ENCODE data around the gene NKAIN2.

Gene NKAIN2

GRCh38 chr6:123838505-123839234 lies 35.0 kb downstream of the NKAIN2 start:
- H3K9me3 ChIP-seq (ENCODE audit: control insufficient read depth in 1 of 2, low read length in 2 of 2): no peaks in the 10 kb centered on the region
- no peaks in the 10 kb centered on the region for H3K4me1 ChIP-seq (ENCODE audit: control insufficient read depth in 1 of 2, insufficient read depth in 2 of 2, low read length in 2 of 2)
- H3K9ac ChIP-seq (ENCODE audit: low read depth in 1 of 2, low read length in 2 of 2): no peak overlapping the region
- H3K27me3 ChIP-seq (ENCODE audit: control insufficient read depth in 1 of 2, insufficient read depth in 2 of 2, low read length in 2 of 2): no peaks in the 10 kb centered on the region
- H3K36me3 ChIP-seq (ENCODE audit: control insufficient read depth in 1 of 2, insufficient read depth in 2 of 2, low read length in 2 of 2): no peaks in the 10 kb centered on the region
- H3K4me3 ChIP-seq (ENCODE audit: low read depth in 1 of 2, low read length in 2 of 2): no peak overlapping the region
- no peak overlapping the region for H3K27ac ChIP-seq (ENCODE audit: low read depth, low read length)

GRCh38 chr6:123841067-123841896 lies 37.6 kb downstream of the NKAIN2 start:
- H3K27me3 ChIP-seq (ENCODE audit: control insufficient read depth in 1 of 2, insufficient read depth in 2 of 2, low read length in 2 of 2): no peaks in the 10 kb centered on the region
- H3K4me3 ChIP-seq (ENCODE audit: low read depth in 1 of 2, low read length in 2 of 2): no peak overlapping the region
- no peak overlapping the region for H3K9ac ChIP-seq (ENCODE audit: low read depth in 1 of 2, low read length in 2 of 2)

GRCh38 chr6:123844011-123844410 lies 40.3 kb downstream of the NKAIN2 start:
- Histone ChIP-seq H3K27ac (ENCODE audit: low read depth, low read length) (no peak overlapping the region), H3K4me3 (ENCODE audit: low read depth in 1 of 2, low read length in 2 of 2) (no peak overlapping the region), H3K27me3 (ENCODE audit: control insufficient read depth in 1 of 2, insufficient read depth in 2 of 2, low read length in 2 of 2) (no peaks in the 10 kb centered on the region), H3K9ac (ENCODE audit: low read depth in 1 of 2, low read length in 2 of 2) (no peak overlapping the region), H3K36me3 (ENCODE audit: control insufficient read depth in 1 of 2, insufficient read depth in 2 of 2, low read length in 2 of 2) (no peaks in the 10 kb centered on the region), H3K4me1 (ENCODE audit: control insufficient read depth in 1 of 2, insufficient read depth in 2 of 2, low read length in 2 of 2) (no peaks in the 10 kb centered on the region), H3K9me3 (ENCODE audit: control insufficient read depth in 1 of 2, low read length in 2 of 2) (no peaks in the 10 kb centered on the region)

More at GRCh38 chr6:123841067-123841896, 37.6 kb downstream of the NKAIN2 start:
- H3K27ac ChIP-seq (ENCODE audit: low read depth, low read length): no peak overlapping the region
- H3K9me3 ChIP-seq (ENCODE audit: control insufficient read depth in 1 of 2, low read length in 2 of 2): no peaks in the 10 kb centered on the region
- no peaks in the 10 kb centered on the region for H3K36me3 ChIP-seq (ENCODE audit: control insufficient read depth in 1 of 2, insufficient read depth in 2 of 2, low read length in 2 of 2)
- H3K4me1 ChIP-seq (ENCODE audit: control insufficient read depth in 1 of 2, insufficient read depth in 2 of 2, low read length in 2 of 2): no peaks in the 10 kb centered on the region

- no peaks in the 10 kb centered on the region for H3K4me1 ChIP-seq (ENCODE audit: control insufficient read depth in 1 of 2, insufficient read depth in 2 of 2, low read length in 2 of 2)
- H3K27me3 ChIP-seq (ENCODE audit: control insufficient read depth in 1 of 2, insufficient read depth in 2 of 2, low read length in 2 of 2): no peaks in the 10 kb centered on the region
Observed at GRCh38 chr6:123848347-123848746, 44.7 kb downstream of the NKAIN2 start.

GRCh38 chr6:123849406-123849805 lies 45.7 kb downstream of the NKAIN2 start:
- Histone ChIP-seq H3K27me3 (ENCODE audit: control insufficient read depth in 1 of 2, insufficient read depth in 2 of 2, low read length in 2 of 2) (no peaks in the 10 kb centered on the region), H3K4me1 (ENCODE audit: control insufficient read depth in 1 of 2, insufficient read depth in 2 of 2, low read length in 2 of 2) (no peaks in the 10 kb centered on the region), H3K9me3 (ENCODE audit: control insufficient read depth in 1 of 2, low read length in 2 of 2) (no peaks in the 10 kb centered on the region), H3K9ac (ENCODE audit: low read depth in 1 of 2, low read length in 2 of 2) (no peak overlapping the region), H3K4me3 (ENCODE audit: low read depth in 1 of 2, low read length in 2 of 2) (no peak overlapping the region), H3K27ac (ENCODE audit: low read depth, low read length) (no peak overlapping the region), H3K36me3 (ENCODE audit: control insufficient read depth in 1 of 2, insufficient read depth in 2 of 2, low read length in 2 of 2) (no peaks in the 10 kb centered on the region)

More at GRCh38 chr6:123848347-123848746, 44.7 kb downstream of the NKAIN2 start:
- no peak overlapping the region for H3K4me3 ChIP-seq (ENCODE audit: low read depth in 1 of 2, low read length in 2 of 2)
- no peaks in the 10 kb centered on the region for H3K9me3 ChIP-seq (ENCODE audit: control insufficient read depth in 1 of 2, low read length in 2 of 2)
- H3K36me3 ChIP-seq (ENCODE audit: control insufficient read depth in 1 of 2, insufficient read depth in 2 of 2, low read length in 2 of 2): no peaks in the 10 kb centered on the region
- no peak overlapping the region for H3K9ac ChIP-seq (ENCODE audit: low read depth in 1 of 2, low read length in 2 of 2)
- H3K27ac ChIP-seq (ENCODE audit: low read depth, low read length): no peak overlapping the region

- Histone ChIP-seq H3K36me3 (ENCODE audit: control insufficient read depth in 1 of 2, insufficient read depth in 2 of 2, low read length in 2 of 2) (no peaks in the 10 kb centered on the region), H3K9ac (ENCODE audit: low read depth in 1 of 2, low read length in 2 of 2) (no peak overlapping the region), H3K27ac (ENCODE audit: low read depth, low read length) (no peak overlapping the region), H3K9me3 (ENCODE audit: control insufficient read depth in 1 of 2, low read length in 2 of 2) (no peaks in the 10 kb centered on the region), H3K4me1 (ENCODE audit: control insufficient read depth in 1 of 2, insufficient read depth in 2 of 2, low read length in 2 of 2) (no peaks in the 10 kb centered on the region), H3K4me3 (ENCODE audit: low read depth in 1 of 2, low read length in 2 of 2) (no peak overlapping the region), H3K27me3 (ENCODE audit: control insufficient read depth in 1 of 2, insufficient read depth in 2 of 2, low read length in 2 of 2) (no peaks in the 10 kb centered on the region)
Observed at GRCh38 chr6:123850555-123850954, 46.9 kb downstream of the NKAIN2 start.

GRCh38 chr6:123854201-123854600 lies 50.5 kb downstream of the NKAIN2 start:
- no peak overlapping the region for H3K9ac ChIP-seq (ENCODE audit: low read depth in 1 of 2, low read length in 2 of 2)
- H3K4me3 ChIP-seq (ENCODE audit: low read depth in 1 of 2, low read length in 2 of 2): no peak overlapping the region
- no peak overlapping the region for H3K27ac ChIP-seq (ENCODE audit: low read depth, low read length)
- no peaks in the 10 kb centered on the region for H3K9me3 ChIP-seq (ENCODE audit: control insufficient read depth in 1 of 2, low read length in 2 of 2)
- H3K4me1 ChIP-seq (ENCODE audit: control insufficient read depth in 1 of 2, insufficient read depth in 2 of 2, low read length in 2 of 2): no peaks in the 10 kb centered on the region
- H3K27me3 ChIP-seq (ENCODE audit: control insufficient read depth in 1 of 2, insufficient read depth in 2 of 2, low read length in 2 of 2): no peaks in the 10 kb centered on the region
- H3K36me3 ChIP-seq (ENCODE audit: control insufficient read depth in 1 of 2, insufficient read depth in 2 of 2, low read length in 2 of 2): no peaks in the 10 kb centered on the region

- H3K4me1 ChIP-seq (ENCODE audit: control insufficient read depth in 1 of 2, insufficient read depth in 2 of 2, low read length in 2 of 2): no peaks in the 10 kb centered on the region
- no peak overlapping the region for H3K4me3 ChIP-seq (ENCODE audit: low read depth in 1 of 2, low read length in 2 of 2)
- H3K27me3 ChIP-seq (ENCODE audit: control insufficient read depth in 1 of 2, insufficient read depth in 2 of 2, low read length in 2 of 2): no peaks in the 10 kb centered on the region
- no peak overlapping the region for H3K9ac ChIP-seq (ENCODE audit: low read depth in 1 of 2, low read length in 2 of 2)
- no peaks in the 10 kb centered on the region for H3K9me3 ChIP-seq (ENCODE audit: control insufficient read depth in 1 of 2, low read length in 2 of 2)
- no peak overlapping the region for H3K27ac ChIP-seq (ENCODE audit: low read depth, low read length)
- no peaks in the 10 kb centered on the region for H3K36me3 ChIP-seq (ENCODE audit: control insufficient read depth in 1 of 2, insufficient read depth in 2 of 2, low read length in 2 of 2)
Observed at GRCh38 chr6:123855506-123855905, 51.8 kb downstream of the NKAIN2 start.

- no peaks in the 10 kb centered on the region for H3K36me3 ChIP-seq (ENCODE audit: control insufficient read depth in 1 of 2, insufficient read depth in 2 of 2, low read length in 2 of 2)
- H3K4me1 ChIP-seq (ENCODE audit: control insufficient read depth in 1 of 2, insufficient read depth in 2 of 2, low read length in 2 of 2): no peaks in the 10 kb centered on the region
- no peak overlapping the region for H3K27ac ChIP-seq (ENCODE audit: low read depth, low read length)
- H3K4me3 ChIP-seq (ENCODE audit: low read depth in 1 of 2, low read length in 2 of 2): no peak overlapping the region
- no peak overlapping the region for H3K9ac ChIP-seq (ENCODE audit: low read depth in 1 of 2, low read length in 2 of 2)
- no peaks in the 10 kb centered on the region for H3K27me3 ChIP-seq (ENCODE audit: control insufficient read depth in 1 of 2, insufficient read depth in 2 of 2, low read length in 2 of 2)
- no peaks in the 10 kb centered on the region for H3K9me3 ChIP-seq (ENCODE audit: control insufficient read depth in 1 of 2, low read length in 2 of 2)
Observed at GRCh38 chr6:123859291-123859690, 55.6 kb downstream of the NKAIN2 start.

- H3K4me1 ChIP-seq (ENCODE audit: control insufficient read depth in 1 of 2, insufficient read depth in 2 of 2, low read length in 2 of 2): no peaks in the 10 kb centered on the region
Observed at GRCh38 chr6:123869334-123869733, 65.7 kb downstream of the NKAIN2 start.

More at GRCh38 chr6:123869334-123869733, 65.7 kb downstream of the NKAIN2 start:
- H3K27ac ChIP-seq (ENCODE audit: low read depth, low read length): no peak overlapping the region
- H3K9me3 ChIP-seq (ENCODE audit: control insufficient read depth in 1 of 2, low read length in 2 of 2): no peaks in the 10 kb centered on the region
- H3K27me3 ChIP-seq (ENCODE audit: control insufficient read depth in 1 of 2, insufficient read depth in 2 of 2, low read length in 2 of 2): no peaks in the 10 kb centered on the region
- no peak overlapping the region for H3K9ac ChIP-seq (ENCODE audit: low read depth in 1 of 2, low read length in 2 of 2)
- H3K36me3 ChIP-seq (ENCODE audit: control insufficient read depth in 1 of 2, insufficient read depth in 2 of 2, low read length in 2 of 2): no peaks in the 10 kb centered on the region
- no peak overlapping the region for H3K4me3 ChIP-seq (ENCODE audit: low read depth in 1 of 2, low read length in 2 of 2)
